ENCODE measurements around the gene NFIA. TPM values are rescaled to one million over a fixed set of nuclear protein-coding genes. Genes with fewer than 3 reads are reported as not detected.

The NFIA gene
- total and polyA plus RNA-seq, 2 donors (not counting 1 experiment from before 2014, with no cell fraction given): 5.4 to 11.0 TPM

DNA sequence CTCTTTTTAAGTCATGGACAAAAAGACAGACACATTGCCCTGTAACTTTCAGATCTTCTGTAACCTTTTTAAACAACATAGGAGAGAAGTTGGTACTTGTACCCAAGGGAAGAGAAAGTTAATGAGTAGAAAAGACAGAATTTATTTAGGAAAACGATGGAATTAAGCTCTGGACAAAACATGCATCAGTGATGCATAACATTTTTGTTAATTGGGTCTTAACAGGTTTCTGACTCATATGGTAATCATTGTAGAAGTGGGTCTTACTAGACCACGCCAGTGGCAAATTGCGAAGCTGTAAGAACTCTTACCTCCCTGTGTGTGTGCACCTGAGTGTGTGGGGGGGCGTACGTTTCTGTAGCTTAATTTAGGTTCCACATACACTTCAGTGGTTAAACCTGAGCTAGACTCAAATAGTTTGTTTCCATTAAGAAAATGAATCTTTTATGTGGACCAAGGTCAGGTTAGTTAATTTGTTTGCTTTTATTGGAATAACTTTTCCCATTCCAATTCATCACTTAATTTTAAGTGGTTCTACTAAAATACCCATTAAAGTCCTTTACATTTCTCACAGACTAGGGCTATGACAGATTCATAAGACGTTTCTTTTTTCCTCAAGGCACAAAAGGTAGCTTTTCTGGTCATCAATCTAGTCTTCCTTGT is 48.1 kb downstream of the NFIA start:
- H3K27ac ChIP-seq (ENCODE audit: insufficient read depth, low read length): no peak overlapping the region
- H3K9ac ChIP-seq (ENCODE audit: insufficient read depth, low read length): no peak overlapping the region
- H2AFZ ChIP-seq (ENCODE audit: low read length): no peak overlapping the region
- no peak for DNase-seq (ENCODE audit: low read depth in 2 of 2)
- H3K4me2 ChIP-seq (ENCODE audit: extremely low read depth, insufficient read depth, low read length): no peak overlapping the region
- H4K20me1 ChIP-seq (ENCODE audit: control insufficient read depth, extremely low read depth, insufficient read depth, low read length): no peaks in the 10 kb centered on the region
- H3K36me3 ChIP-seq (ENCODE audit: control insufficient read depth, insufficient read depth, low read length): no peaks in the 10 kb centered on the region
- no peaks in the 10 kb centered on the region for H3K4me1 ChIP-seq (ENCODE audit: control insufficient read depth, extremely low read depth, insufficient read depth, low read length)
- H3K79me2 ChIP-seq (ENCODE audit: control insufficient read depth, insufficient read depth, low read length): no peaks in the 10 kb centered on the region
- no peaks in the 10 kb centered on the region for H3K9me3 ChIP-seq (ENCODE audit: control insufficient read depth, insufficient read depth, low read depth, low read length)
- H3K4me3 ChIP-seq (replicated peaks in 1 of 4; ENCODE audit: control extremely low read depth in 1 of 4, insufficient read depth in 1 of 4, low read depth in 3 of 4, low read length in 4 of 4): no peak overlapping the region
- no peak for TF ChIP-seq EZH2 (IDR thresholded peaks at IDR 0.05; ENCODE audit: low read length, missing control alignments)
- TF ChIP-seq, protein P1, sequence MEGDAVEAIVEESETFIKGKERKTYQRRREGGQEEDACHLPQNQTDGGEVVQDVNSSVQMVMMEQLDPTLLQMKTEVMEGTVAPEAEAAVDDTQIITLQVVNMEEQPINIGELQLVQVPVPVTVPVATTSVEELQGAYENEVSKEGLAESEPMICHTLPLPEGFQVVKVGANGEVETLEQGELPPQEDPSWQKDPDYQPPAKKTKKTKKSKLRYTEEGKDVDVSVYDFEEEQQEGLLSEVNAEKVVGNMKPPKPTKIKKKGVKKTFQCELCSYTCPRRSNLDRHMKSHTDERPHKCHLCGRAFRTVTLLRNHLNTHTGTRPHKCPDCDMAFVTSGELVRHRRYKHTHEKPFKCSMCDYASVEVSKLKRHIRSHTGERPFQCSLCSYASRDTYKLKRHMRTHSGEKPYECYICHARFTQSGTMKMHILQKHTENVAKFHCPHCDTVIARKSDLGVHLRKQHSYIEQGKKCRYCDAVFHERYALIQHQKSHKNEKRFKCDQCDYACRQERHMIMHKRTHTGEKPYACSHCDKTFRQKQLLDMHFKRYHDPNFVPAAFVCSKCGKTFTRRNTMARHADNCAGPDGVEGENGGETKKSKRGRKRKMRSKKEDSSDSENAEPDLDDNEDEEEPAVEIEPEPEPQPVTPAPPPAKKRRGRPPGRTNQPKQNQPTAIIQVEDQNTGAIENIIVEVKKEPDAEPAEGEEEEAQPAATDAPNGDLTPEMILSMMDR (conservative IDR thresholded peaks at IDR 0.05 in 1 of 2, IDR thresholded peaks at IDR 0.05 in 1 of 2; ENCODE audit: low read depth in 1 of 2, low read length in 2 of 2): no peak
- no peaks in the 10 kb centered on the region for H3K27me3 ChIP-seq (ENCODE audit: control insufficient read depth, insufficient read depth, low read length)

DNA sequence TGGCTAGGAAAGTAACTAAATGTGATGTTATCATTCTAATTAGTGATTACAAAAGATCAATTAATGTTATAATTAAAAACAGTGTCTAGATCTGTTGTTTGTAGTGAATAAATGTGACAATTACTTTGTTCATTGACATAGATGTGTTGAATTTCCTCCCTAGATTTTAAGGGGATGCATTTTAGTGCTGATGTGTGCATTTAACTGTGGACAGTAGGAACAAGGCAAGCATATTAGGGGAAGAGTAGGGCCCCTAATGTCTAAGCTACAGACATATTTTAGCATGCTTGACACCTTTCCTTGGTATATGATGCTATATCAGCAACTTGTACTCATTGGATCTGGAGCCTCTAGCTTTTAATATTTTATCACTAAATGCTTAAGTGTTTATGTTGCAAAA is 48.9 kb downstream of the NFIA start:
- Histone ChIP-seq H3K4me3 (replicated peaks in 1 of 4; ENCODE audit: control extremely low read depth in 1 of 4, insufficient read depth in 1 of 4, low read depth in 3 of 4, low read length in 4 of 4) (no peak overlapping the region), H3K4me1 (ENCODE audit: control insufficient read depth, extremely low read depth, insufficient read depth, low read length) (no peaks in the 10 kb centered on the region), H3K9ac (ENCODE audit: insufficient read depth, low read length) (no peak overlapping the region), H2AFZ (ENCODE audit: low read length) (no peak overlapping the region), H3K79me2 (ENCODE audit: control insufficient read depth, insufficient read depth, low read length) (no peaks in the 10 kb centered on the region), H4K20me1 (ENCODE audit: control insufficient read depth, extremely low read depth, insufficient read depth, low read length) (no peaks in the 10 kb centered on the region), H3K27ac (ENCODE audit: insufficient read depth, low read length) (no peak overlapping the region), H3K36me3 (ENCODE audit: control insufficient read depth, insufficient read depth, low read length) (no peaks in the 10 kb centered on the region), H3K9me3 (ENCODE audit: control insufficient read depth, insufficient read depth, low read depth, low read length) (no peaks in the 10 kb centered on the region), H3K4me2 (ENCODE audit: extremely low read depth, insufficient read depth, low read length) (no peak overlapping the region), H3K27me3 (ENCODE audit: control insufficient read depth, insufficient read depth, low read length) (no peaks in the 10 kb centered on the region)
- no peak for DNase-seq (ENCODE audit: low read depth in 2 of 2)
- TF ChIP-seq, protein P1 (conservative IDR thresholded peaks at IDR 0.05 in 1 of 2, IDR thresholded peaks at IDR 0.05 in 1 of 2; ENCODE audit: low read depth in 1 of 2, low read length in 2 of 2): no peak
- TF ChIP-seq EZH2 (IDR thresholded peaks at IDR 0.05; ENCODE audit: low read length, missing control alignments): no peak

DNA sequence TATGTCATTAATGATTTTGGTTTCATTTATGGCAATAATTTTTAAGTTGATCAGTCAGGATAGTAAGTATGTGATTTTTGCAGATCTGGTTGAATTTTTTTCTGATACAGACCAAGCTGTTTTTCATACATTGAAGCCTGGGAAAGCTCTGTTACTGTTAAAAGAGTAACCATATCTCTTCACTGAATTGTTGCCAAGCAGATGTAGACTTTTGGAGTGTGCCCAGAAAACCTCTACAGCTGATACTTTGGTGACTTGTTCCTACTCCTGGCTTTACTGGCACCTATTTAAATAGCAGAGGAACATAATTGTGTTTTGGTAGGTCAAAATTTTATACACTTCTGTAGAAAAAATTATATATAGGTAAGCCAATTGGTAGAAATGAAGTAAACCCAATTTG is 49.4 kb downstream of the NFIA start:
- DNase-seq (ENCODE audit: low read depth in 2 of 2): peak; percentile 14 to 68
- Histone ChIP-seq H2AFZ (ENCODE audit: low read length) (no peak overlapping the region), H4K20me1 (ENCODE audit: control insufficient read depth, extremely low read depth, insufficient read depth, low read length) (no peaks in the 10 kb centered on the region), H3K27me3 (ENCODE audit: control insufficient read depth, insufficient read depth, low read length) (no peaks in the 10 kb centered on the region), H3K79me2 (ENCODE audit: control insufficient read depth, insufficient read depth, low read length) (no peaks in the 10 kb centered on the region), H3K9ac (ENCODE audit: insufficient read depth, low read length) (no peak overlapping the region), H3K4me1 (ENCODE audit: control insufficient read depth, extremely low read depth, insufficient read depth, low read length) (no peaks in the 10 kb centered on the region), H3K9me3 (ENCODE audit: control insufficient read depth, insufficient read depth, low read depth, low read length) (no peaks in the 10 kb centered on the region), H3K4me2 (ENCODE audit: extremely low read depth, insufficient read depth, low read length) (peak overlapping the region; percentile 77), H3K4me3 (replicated peaks in 1 of 4; ENCODE audit: control extremely low read depth in 1 of 4, insufficient read depth in 1 of 4, low read depth in 3 of 4, low read length in 4 of 4) (peak overlapping the region in 1 of 4 experiments; percentile 47), H3K36me3 (ENCODE audit: control insufficient read depth, insufficient read depth, low read length) (no peaks in the 10 kb centered on the region), H3K27ac (ENCODE audit: insufficient read depth, low read length) (no peak overlapping the region)
- TF ChIP-seq, protein P1 (conservative IDR thresholded peaks at IDR 0.05 in 1 of 2, IDR thresholded peaks at IDR 0.05 in 1 of 2; ENCODE audit: low read depth in 1 of 2, low read length in 2 of 2): no peak
- no peak for TF ChIP-seq EZH2 (IDR thresholded peaks at IDR 0.05; ENCODE audit: low read length, missing control alignments)

All from fibroblast of lung (primary cell).